GM18867 (cell line): ENCODE measurements around the gene ZBTB40.

Experiments used
- ATAC-seq: cut with Tn5 transposase; IDR thresholded peaks from one replicate; pipeline ENCODE4 v1.9.1; 2021; ENCODE audit warnings: mild to moderate bottlenecking, moderate library complexity; ENCODE audit not compliant: unreplicated experiment

The ZBTB40 gene

DNA sequence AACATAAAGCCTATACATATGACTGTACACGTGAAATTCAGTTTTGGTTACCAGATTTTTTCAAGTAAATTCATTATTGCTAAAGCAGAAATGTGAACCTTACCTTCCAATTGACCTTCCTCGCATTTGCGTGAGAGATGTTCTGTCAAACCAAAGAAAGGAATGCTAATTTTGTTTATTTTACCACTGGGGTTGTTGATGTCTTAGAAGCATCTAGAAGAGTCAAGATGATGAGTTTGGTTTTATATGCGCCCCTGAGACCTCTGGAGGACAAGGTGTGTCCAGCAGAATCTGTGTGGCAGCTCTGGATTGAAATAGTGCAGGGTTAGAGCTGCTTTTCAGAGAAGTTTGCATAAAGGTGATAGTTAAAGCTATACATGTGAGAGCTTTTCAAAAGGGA is 48.4 kb downstream of the ZBTB40 start:
- ATAC-seq, result no peak

GRCh38 chr1:22500471-22500870 is 48.8 kb downstream of the ZBTB40 start:
- ATAC-seq, result no peak

- no peak for ATAC-seq
Measured at GRCh38 chr1:22502202-22502601, 50.6 kb downstream of the ZBTB40 start.

GRCh38 chr1:22503721-22504410 is 52.2 kb downstream of the ZBTB40 start:
- no peak for ATAC-seq

DNA sequence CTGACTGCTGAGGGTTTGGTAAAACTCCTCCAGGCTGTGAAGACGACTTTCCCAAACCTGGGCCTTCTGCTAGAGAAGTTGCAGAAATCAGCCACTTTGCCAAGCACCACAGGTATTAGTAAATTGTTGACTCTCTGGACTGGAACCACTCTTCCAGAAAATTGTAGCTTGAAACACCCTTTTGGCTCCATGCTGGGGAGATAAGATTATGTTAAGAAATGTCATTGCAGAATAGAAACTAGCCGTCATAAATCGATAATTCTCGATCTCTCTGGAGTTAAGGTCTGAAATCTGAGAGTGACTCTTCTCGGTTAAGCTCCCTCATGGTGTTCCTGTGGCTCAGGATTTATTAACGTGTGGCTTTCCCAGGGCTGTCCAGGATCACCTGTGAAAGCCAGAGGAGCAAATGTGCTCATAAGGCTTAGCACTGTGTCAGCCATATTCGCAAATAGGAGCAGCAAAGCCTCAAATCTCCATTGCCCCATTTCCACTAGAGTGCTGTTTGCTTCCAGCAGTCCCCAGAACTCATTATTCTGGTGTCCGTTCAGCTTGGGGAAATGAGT is 54.6 kb downstream of the ZBTB40 start:
- no peak for ATAC-seq

GRCh38 chr1:22507587-22507986 is 55.9 kb downstream of the ZBTB40 start:
- ATAC-seq, result no peak

GRCh38 chr1:22508329-22508728 is 56.7 kb downstream of the ZBTB40 start:
- no peak for ATAC-seq

GRCh38 chr1:22508991-22509390 is 57.3 kb downstream of the ZBTB40 start:
- no peak for ATAC-seq

- no peak for ATAC-seq
Measured at GRCh38 chr1:22509815-22510214, 58.2 kb downstream of the ZBTB40 start.

- no peak for ATAC-seq
Measured at GRCh38 chr1:22512873-22513272, 61.2 kb downstream of the ZBTB40 start.

- ATAC-seq, result no peak
Measured at GRCh38 chr1:22516906-22517571, 65.4 kb downstream of the ZBTB40 start.

- no peak for ATAC-seq
Measured at GRCh38 chr1:22517956-22518355, 66.3 kb downstream of the ZBTB40 start.

- ATAC-seq, result no peak
Measured at GRCh38 chr1:22518379-22518778, 66.7 kb downstream of the ZBTB40 start.

DNA sequence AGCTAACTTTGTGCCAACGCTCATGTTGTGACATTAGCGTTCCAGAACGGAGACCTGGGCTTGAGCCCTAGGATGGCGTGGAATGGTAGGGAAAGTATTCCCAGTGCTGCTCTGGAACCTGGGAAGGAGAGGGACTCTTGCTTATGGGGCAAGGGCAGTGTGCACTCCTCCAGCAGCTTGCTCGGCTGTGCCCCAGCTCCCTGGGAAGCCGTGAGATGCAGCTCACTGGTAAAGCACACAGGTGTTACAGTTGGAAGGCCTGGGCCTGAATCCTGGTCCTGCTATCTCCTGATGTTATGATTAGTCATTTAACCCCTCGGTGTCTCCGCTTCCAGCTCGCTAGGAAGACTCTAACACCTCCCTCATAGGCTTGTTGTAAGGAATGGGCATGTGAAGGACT is 69.2 kb downstream of the ZBTB40 start:
- ATAC-seq, result no peak

DNA sequence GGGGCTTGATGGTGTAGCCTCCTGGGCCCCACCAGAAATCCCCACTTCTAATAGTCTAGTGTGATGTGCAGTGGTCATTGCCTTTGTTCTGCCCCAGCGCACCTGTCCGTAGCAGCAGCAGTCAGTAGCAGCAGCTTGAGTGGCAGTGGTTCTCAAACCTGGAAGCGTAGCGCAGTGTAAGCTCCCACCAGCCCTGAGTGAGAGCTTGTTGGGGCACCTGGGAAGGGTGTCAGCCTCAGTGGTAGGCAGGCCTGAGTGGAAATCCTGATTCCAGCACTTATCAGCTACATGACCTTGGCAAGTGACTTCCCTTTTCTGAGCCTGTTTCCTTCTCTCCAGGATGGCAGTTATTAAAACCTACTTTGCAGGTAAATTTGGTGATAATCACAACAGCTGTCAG is 70.0 kb downstream of the ZBTB40 start:
- ATAC-seq, result no peak

GRCh38 chr1:22522221-22522743 is 70.6 kb downstream of the ZBTB40 start:
- no peak for ATAC-seq

DNA sequence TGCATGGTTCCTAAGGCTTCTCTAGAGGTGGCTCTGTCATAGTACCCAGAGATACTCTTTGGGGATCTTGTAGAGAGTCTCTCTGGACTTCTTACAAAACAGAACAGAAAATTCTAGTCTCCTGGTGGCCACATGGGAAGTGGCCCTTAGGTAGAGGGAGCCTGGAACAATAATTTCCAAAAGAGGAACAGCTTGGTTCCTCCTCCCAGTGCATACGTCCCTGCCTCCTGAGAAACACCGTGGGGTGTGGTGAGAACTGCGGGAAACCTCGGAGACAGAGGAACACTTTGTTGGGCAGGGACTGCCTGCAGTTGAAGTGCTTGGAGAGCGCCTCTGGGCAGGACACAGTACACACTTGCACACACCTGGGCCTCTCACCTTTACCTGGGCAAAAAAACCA is 72.8 kb downstream of the ZBTB40 start:
- ATAC-seq, result no peak

DNA sequence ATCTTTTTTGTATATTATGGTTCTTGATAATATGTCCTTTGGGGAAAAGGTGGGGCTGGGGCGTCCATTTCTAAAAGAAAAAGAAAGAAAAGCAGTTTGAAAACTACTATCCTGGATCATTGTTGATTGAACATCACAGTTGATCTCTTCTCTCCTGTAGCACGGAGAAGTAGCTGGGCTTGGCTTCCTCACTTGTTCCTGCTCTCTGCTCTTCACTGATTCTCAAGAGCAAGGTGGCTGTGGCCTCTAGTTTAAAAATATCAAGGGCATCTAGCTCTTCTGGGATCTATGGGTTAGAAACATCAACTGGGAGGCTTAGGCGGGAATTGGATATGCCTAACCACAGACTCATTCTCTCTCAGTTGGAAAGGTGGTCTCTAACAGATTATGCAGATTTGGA is 73.6 kb downstream of the ZBTB40 start:
- ATAC-seq, result no peak

- no peak for ATAC-seq
Measured at GRCh38 chr1:22525646-22526045, 74.0 kb downstream of the ZBTB40 start.

GRCh38 chr1:22526098-22526497 is 74.4 kb downstream of the ZBTB40 start:
- no peak for ATAC-seq

DNA sequence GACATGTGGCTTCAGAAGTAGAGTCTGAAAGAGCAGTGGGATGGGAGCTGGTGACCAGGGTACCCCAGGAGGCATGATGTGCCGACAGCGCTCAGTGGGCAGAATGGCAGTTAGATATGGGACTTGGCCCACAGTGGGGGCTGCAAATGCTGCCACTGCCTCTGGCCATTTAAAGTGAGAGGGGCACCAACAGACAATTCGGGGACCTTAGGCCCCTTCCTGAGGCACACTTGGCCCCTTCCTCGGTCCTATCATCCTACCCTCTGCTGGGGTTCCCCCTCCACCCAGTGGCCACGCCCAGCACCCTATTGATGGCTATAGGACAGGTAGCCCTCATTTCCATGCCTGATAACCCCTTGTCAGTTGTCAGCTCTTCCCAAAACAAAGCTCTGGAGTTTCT is 75.0 kb downstream of the ZBTB40 start:
- no peak for ATAC-seq

DNA sequence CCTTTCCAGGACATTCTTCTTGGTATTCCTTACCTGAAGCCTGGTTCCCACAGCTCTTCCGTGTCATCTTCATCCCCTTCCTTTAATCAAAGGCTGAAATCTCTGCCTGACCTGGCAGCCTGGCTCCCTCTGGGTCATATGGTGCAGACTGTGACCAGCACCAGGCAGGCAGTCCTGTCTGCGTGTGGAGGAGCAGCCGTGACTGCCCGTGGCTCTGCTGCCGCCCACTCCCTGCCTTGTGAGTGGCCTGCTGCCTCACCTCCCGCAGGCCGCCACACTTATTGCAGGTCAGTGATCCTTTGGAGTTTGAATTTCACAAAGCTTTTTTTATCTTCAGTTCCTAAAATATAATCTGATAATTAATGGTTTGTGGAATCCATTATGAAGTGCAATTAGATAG is 75.5 kb downstream of the ZBTB40 start:
- no peak for ATAC-seq
